ENCODE measurements around the gene IPMK. TPM values are rescaled to one million over a fixed set of nuclear protein-coding genes. Genes with fewer than 3 reads are reported as not detected.
"Not testable (repeated sequence)": the region's sequence is repeated elsewhere in the genome, so short reads cannot be mapped to it uniquely, and the experiment has no call there.

Gene IPMK
- total RNA-seq, 1 donor from 2014 or later, result 7.7 TPM

DNA sequence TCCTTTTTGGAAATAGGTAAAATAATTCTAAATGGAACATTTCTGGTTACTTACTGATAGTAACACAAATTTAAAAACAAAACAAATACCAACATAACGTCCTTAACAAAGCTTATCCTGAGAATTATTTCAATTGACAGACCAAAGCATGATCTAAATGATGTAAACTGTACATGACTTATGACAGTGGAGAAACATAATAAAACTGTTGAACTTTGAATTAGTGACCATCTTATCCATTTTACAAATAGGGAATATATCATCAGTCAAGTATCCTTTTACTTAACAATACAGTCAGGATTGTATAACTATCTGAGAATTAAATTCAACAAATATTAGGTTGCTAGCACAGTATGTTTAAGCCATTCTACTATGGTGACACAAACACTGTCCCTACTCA, 2.4 kb downstream of the IPMK start:
- Mint-ChIP-seq H3K4me1 (ENCODE audit: low read depth) (peaks cover 19% of the 10 kb centered on the region), H3K27me3 (ENCODE audit: low read depth) (no peaks in the 10 kb centered on the region), H3K27ac (no peak overlapping the region), H3K4me3 (ENCODE audit: low read depth) (peak overlapping the region; percentile 45), H3K36me3 (ENCODE audit: low read depth) (no peaks in the 10 kb centered on the region), H3K9me3 (no peaks in the 10 kb centered on the region)
- intact Hi-C loops (cut with micrococcal nuclease), result loop anchor here (10.0 kb wide), 1 partner anchor 1640 kb away; the partner anchor contains the start of gene CCDC6
- DNase-seq (ENCODE audit: low spot score), result no peak

DNA sequence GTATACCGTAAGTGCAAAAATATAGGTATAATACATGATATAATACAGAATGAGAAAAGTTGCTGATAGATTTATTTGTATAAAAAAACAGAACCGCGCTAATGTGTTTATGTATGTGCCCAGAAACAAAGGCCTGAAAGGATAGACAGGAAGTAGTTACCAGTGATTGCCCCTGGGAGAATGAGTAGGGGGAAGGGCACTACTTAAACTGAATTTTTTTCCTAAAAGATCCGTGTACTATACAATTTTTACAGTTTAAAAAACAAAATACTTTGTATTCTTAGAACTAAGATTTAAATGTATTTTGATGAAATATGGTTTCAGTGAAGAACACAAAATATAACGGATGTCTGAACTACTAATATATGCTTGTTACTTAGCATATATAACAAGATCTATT, 2.9 kb downstream of the IPMK start:
- Mint-ChIP-seq H3K9me3 (no peaks in the 10 kb centered on the region), H3K4me3 (ENCODE audit: low read depth) (peak overlapping the region; percentile 45), H3K27me3 (ENCODE audit: low read depth) (no peaks in the 10 kb centered on the region), H3K36me3 (ENCODE audit: low read depth) (no peaks in the 10 kb centered on the region), H3K27ac (no peak overlapping the region), H3K4me1 (ENCODE audit: low read depth) (peaks cover 18% of the 10 kb centered on the region)
- intact Hi-C loops (cut with micrococcal nuclease), result loop anchor here (10.0 kb wide), 1 partner anchor 1640 kb away; the partner anchor contains the start of gene CCDC6
- no peak for DNase-seq (ENCODE audit: low spot score)

DNA sequence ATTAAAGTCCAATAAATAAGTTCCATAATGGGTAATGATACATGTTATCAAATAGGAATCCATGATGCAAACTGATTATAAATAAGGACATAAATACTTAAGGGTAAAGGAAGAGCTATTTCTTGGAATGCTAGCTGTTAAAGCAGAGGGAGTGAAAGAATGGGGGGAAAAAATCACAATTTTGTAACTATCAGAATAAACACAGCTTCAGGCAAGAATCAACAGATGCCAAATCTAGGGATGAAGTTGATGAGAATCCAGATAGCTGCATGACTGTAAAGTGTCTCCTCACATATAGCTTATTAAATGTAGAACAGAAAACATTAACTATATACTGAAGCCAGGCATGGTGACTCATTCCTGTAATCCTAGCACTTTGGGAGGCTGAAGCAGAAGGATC, 4.9 kb downstream of the IPMK start:
- Mint-ChIP-seq H3K9me3 (no peaks in the 10 kb centered on the region), H3K4me1 (ENCODE audit: low read depth) (peaks cover 18% of the 10 kb centered on the region), H3K4me3 (ENCODE audit: low read depth) (no peak overlapping the region), H3K27ac (no peak overlapping the region), H3K27me3 (ENCODE audit: low read depth) (no peaks in the 10 kb centered on the region), H3K36me3 (ENCODE audit: low read depth) (peaks cover 9% of the 10 kb centered on the region)
- DNase-seq (ENCODE audit: low spot score), result no peak
- intact Hi-C loops (cut with micrococcal nuclease), result loop anchor here (10.0 kb wide), 1 partner anchor 1642 kb away; the partner anchor contains the start of gene CCDC6

DNA sequence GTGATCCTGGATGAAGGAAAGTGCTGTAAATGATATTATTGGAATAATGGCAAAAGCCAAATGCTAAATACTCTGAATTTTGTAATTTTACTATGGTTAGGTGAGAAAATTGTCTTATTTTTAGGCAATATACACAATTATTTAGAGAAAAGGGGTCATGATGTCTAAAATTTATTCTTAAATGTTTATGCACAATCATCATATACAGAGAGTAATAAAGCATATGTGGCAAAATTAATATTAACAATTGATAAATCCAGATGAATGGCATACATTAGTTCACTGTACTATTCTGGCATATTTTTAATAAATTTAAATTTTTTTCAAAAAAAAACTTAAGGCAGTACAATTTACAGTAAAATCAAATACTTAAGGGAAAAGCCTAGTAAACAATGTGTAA, 7.4 kb downstream of the IPMK start:
- H3K4me3 Mint-ChIP-seq (ENCODE audit: low read depth), result no peak overlapping the region
- peaks cover 24% of the 10 kb centered on the region for H3K36me3 Mint-ChIP-seq (ENCODE audit: low read depth)
- H3K27ac Mint-ChIP-seq, result no peak overlapping the region
- H3K27me3 Mint-ChIP-seq (ENCODE audit: low read depth), result no peaks in the 10 kb centered on the region
- no peak for DNase-seq (ENCODE audit: low spot score)
- H3K4me1 Mint-ChIP-seq (ENCODE audit: low read depth), result peaks cover 18% of the 10 kb centered on the region
- no peaks in the 10 kb centered on the region for H3K9me3 Mint-ChIP-seq
- intact Hi-C loops (cut with micrococcal nuclease), result loop anchor here (10.0 kb wide), 1 partner anchor 1644 kb away; the partner anchor contains the start of gene CCDC6

GRCh38 chr10:58258977-58259692, 8.6 kb downstream of the IPMK start:
- peaks cover 11% of the 10 kb centered on the region for H3K4me1 Mint-ChIP-seq (ENCODE audit: low read depth)

GRCh38 chr10:58256013-58256780, 11.5 kb downstream of the IPMK start:
- Mint-ChIP-seq H3K36me3 (ENCODE audit: low read depth) (peaks cover 53% of the 10 kb centered on the region), H3K9me3 (peaks cover 26% of the 10 kb centered on the region)
- H3K27me3 Mint-ChIP-seq (ENCODE audit: low read depth); DNase-seq (ENCODE audit: low spot score); H3K4me3 Mint-ChIP-seq (ENCODE audit: low read depth); intact Hi-C loops (cut with micrococcal nuclease); H3K4me1 Mint-ChIP-seq (ENCODE audit: low read depth); H3K27ac Mint-ChIP-seq: not testable (repeated sequence)

More at GRCh38 chr10:58258977-58259692, 8.6 kb downstream of the IPMK start:
- H3K36me3 Mint-ChIP-seq (ENCODE audit: low read depth), result peaks cover 33% of the 10 kb centered on the region
- H3K27ac Mint-ChIP-seq, result no peak overlapping the region
- peaks cover 7% of the 10 kb centered on the region for H3K9me3 Mint-ChIP-seq
- H3K27me3 Mint-ChIP-seq (ENCODE audit: low read depth), result no peaks in the 10 kb centered on the region
- intact Hi-C loops (cut with micrococcal nuclease), result no loop called here
- DNase-seq (ENCODE audit: low spot score), result no peak
- no peak overlapping the region for H3K4me3 Mint-ChIP-seq (ENCODE audit: low read depth)

DNA sequence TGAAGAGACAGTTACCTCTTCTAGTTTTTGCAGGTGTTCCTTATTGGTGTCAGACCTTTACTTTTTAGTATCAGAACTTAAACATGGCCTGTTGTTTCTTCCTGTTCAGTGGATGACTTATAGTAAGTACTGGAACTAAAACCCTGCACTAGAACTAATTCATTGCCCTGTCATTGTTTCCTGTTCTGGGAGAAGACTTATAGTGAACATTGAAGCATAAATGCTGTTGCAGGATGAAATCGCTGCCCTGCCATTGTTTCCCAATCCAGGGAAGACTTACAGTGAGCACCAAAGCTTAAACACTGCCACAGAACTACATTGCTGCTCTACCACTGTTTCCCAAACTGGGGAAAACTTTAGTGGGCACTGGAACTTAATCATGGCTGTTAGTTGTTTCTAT, 13.1 kb downstream of the IPMK start:
- intact Hi-C loops (cut with micrococcal nuclease), result no loop called here
- no peaks in the 10 kb centered on the region for H3K27me3 Mint-ChIP-seq (ENCODE audit: low read depth)
- H3K4me1 Mint-ChIP-seq (ENCODE audit: low read depth), result peaks cover 2% of the 10 kb centered on the region
- H3K27ac Mint-ChIP-seq, result no peak overlapping the region
- H3K4me3 Mint-ChIP-seq (ENCODE audit: low read depth), result no peak overlapping the region
- H3K9me3 Mint-ChIP-seq, result peaks cover 26% of the 10 kb centered on the region
- no peak for DNase-seq (ENCODE audit: low spot score)
- H3K36me3 Mint-ChIP-seq (ENCODE audit: low read depth), result peaks cover 53% of the 10 kb centered on the region

GRCh38 chr10:58253184-58253583, 14.5 kb downstream of the IPMK start:
- H3K4me3 Mint-ChIP-seq (ENCODE audit: low read depth), result no peak overlapping the region
- peaks cover 2% of the 10 kb centered on the region for H3K4me1 Mint-ChIP-seq (ENCODE audit: low read depth)
- no peak overlapping the region for H3K27ac Mint-ChIP-seq
- H3K36me3 Mint-ChIP-seq (ENCODE audit: low read depth), result peaks cover 47% of the 10 kb centered on the region
- peaks cover 31% of the 10 kb centered on the region for H3K9me3 Mint-ChIP-seq
- H3K27me3 Mint-ChIP-seq (ENCODE audit: low read depth), result no peaks in the 10 kb centered on the region
- intact Hi-C loops (cut with micrococcal nuclease), result no loop called here
- no peak for DNase-seq (ENCODE audit: low spot score)

- Mint-ChIP-seq H3K36me3 (ENCODE audit: low read depth) (peaks cover 31% of the 10 kb centered on the region), H3K9me3 (peaks cover 24% of the 10 kb centered on the region)
- H3K4me1 Mint-ChIP-seq (ENCODE audit: low read depth); H3K4me3 Mint-ChIP-seq (ENCODE audit: low read depth); DNase-seq (ENCODE audit: low spot score); H3K27me3 Mint-ChIP-seq (ENCODE audit: low read depth); intact Hi-C loops (cut with micrococcal nuclease); H3K27ac Mint-ChIP-seq: not testable (repeated sequence)
Observed at GRCh38 chr10:58244666-58245065, 23.0 kb downstream of the IPMK start.

GRCh38 chr10:58244242-58244641, 23.5 kb downstream of the IPMK start:
- DNase-seq (ENCODE audit: low spot score); H3K27ac Mint-ChIP-seq; H3K4me1 Mint-ChIP-seq (ENCODE audit: low read depth); intact Hi-C loops (cut with micrococcal nuclease); H3K4me3 Mint-ChIP-seq (ENCODE audit: low read depth); H3K27me3 Mint-ChIP-seq (ENCODE audit: low read depth): not testable (repeated sequence)
- peaks cover 24% of the 10 kb centered on the region for H3K9me3 Mint-ChIP-seq
- peaks cover 31% of the 10 kb centered on the region for H3K36me3 Mint-ChIP-seq (ENCODE audit: low read depth)

DNA sequence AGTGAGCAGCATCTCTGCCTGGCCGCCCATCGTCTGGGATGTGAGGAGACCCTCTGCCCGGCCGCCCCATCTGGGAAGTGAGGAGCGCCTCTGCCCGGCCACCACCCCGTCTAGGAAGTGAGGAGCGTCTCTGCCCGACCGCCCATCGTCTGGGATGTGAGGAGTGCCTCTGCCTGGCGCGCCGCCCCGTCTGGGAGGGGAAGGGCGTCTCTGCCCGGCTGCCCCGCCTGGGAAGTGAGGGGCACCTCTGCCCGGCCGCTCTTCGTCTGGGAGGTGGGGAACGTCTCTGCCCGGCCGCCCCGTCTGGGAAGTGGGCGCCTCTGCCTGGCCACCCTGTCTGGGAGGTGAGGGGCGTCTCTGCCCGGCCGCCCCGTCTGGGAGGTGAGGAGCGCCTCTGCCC, 23.9 kb downstream of the IPMK start:
- intact Hi-C loops (cut with micrococcal nuclease); H3K4me3 Mint-ChIP-seq (ENCODE audit: low read depth): not testable (repeated sequence)
- H3K9me3 Mint-ChIP-seq, result peaks cover 24% of the 10 kb centered on the region

DNA sequence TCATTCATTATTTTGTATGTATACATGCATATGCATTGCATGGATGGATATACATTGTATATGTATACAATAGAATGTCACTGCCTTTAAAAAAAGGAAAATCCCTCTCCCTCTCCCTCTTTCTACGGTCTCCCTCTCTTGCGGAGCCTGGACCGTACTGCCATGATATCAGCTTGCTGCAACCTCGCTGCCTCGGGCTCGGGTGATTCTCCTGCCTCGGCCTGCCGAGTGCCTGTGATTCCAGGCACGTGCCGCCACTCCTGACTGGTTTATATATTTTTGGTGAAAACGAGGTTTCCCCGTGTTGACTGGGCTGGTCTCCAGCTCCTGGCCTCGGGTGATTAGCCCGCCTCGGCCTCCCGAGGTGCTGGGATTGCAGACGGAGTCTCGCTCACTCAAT, 24.4 kb downstream of the IPMK start:
- H3K4me1 Mint-ChIP-seq (ENCODE audit: low read depth), result peaks cover 10% of the 10 kb centered on the region
- peaks cover 29% of the 10 kb centered on the region for H3K36me3 Mint-ChIP-seq (ENCODE audit: low read depth)
- no peak overlapping the region for H3K27ac Mint-ChIP-seq
- intact Hi-C loops (cut with micrococcal nuclease), result no loop called here
- no peak for DNase-seq (ENCODE audit: low spot score)
- H3K4me3 Mint-ChIP-seq (ENCODE audit: low read depth), result no peak overlapping the region
- peaks cover 19% of the 10 kb centered on the region for H3K9me3 Mint-ChIP-seq
- H3K27me3 Mint-ChIP-seq (ENCODE audit: low read depth), result no peaks in the 10 kb centered on the region

More for the DNA sequence above, 23.9 kb downstream of the IPMK start:
- not testable (repeated sequence) for H3K27ac Mint-ChIP-seq; DNase-seq (ENCODE audit: low spot score); H3K4me1 Mint-ChIP-seq (ENCODE audit: low read depth); H3K27me3 Mint-ChIP-seq (ENCODE audit: low read depth)
- peaks cover 31% of the 10 kb centered on the region for H3K36me3 Mint-ChIP-seq (ENCODE audit: low read depth)

DNA sequence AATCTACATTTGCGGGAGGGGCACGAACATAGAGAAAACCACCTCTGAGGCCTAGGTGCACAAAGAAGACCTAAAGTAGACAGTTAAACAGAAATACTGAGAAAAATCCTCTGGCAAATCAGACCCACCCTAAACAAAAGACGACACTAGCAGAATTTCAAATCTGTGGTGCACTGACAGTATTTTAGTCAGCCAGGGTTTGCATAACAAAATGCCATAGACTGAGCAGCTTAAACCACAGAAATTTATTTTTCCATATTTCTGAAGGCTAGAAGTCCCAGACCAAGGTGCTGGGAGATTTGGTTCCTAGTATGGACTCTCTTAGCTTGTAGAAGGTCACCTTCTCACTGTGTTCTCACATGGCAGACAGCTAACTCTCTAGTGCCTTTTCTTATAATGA, 26.3 kb downstream of the IPMK start:
- H3K27ac Mint-ChIP-seq, result no peak overlapping the region
- no peak for DNase-seq (ENCODE audit: low spot score)
- intact Hi-C loops (cut with micrococcal nuclease), result no loop called here
- H3K9me3 Mint-ChIP-seq, result peaks cover 13% of the 10 kb centered on the region
- no peaks in the 10 kb centered on the region for H3K27me3 Mint-ChIP-seq (ENCODE audit: low read depth)
- H3K4me1 Mint-ChIP-seq (ENCODE audit: low read depth), result peaks cover 18% of the 10 kb centered on the region
- H3K4me3 Mint-ChIP-seq (ENCODE audit: low read depth), result no peak overlapping the region
- H3K36me3 Mint-ChIP-seq (ENCODE audit: low read depth), result peaks cover 37% of the 10 kb centered on the region

Data from activated T-helper 2 cell treated with anti-CD3 and anti-CD28 coated beads, Interferon-gamma antibody, Interleukin-2, Interleukin-4, amounts not matched to agents 10 μg/mL and 5 μg/mL and 100 μg/mL, durations not matched to agents 14 hours and 24 hours and 36 hours (primary cell).